Fibroblast of lung (primary cell): ENCODE measurements around the gene FASTK.

ENCODE experiments used
- CTCF ChIP-seq, 2 donors: IDR thresholded peaks in 1 of 2; conservative IDR thresholded peaks in 1 of 2; 1 replicate in 1 of 2; 2 replicates in 1 of 2; pipeline ENCODE4 v1.5.1; 2011 to 2012; ENCODE audit warnings: low read length in 2 of 2, control low read depth in 1 of 2, inconsistent platforms in 1 of 2, low read depth in 1 of 2, mild to moderate bottlenecking in 1 of 2
- EZH2 ChIP-seq: IDR thresholded peaks from 2 replicates; pipeline ENCODE4 v1.5.1; 2012; ENCODE audit warnings: low read length, control low read depth, mild to moderate bottlenecking; ENCODE audit errors: missing control alignments

- TF ChIP-seq CTCF (conservative IDR thresholded peaks at IDR 0.05 in 1 of 2, IDR thresholded peaks at IDR 0.05 in 1 of 2; ENCODE audit: low read depth in 1 of 2, low read length in 2 of 2) (no peak), EZH2 (no peak)
Measured at GRCh38 chr7:151035902-151036301, 44.7 kb downstream of the FASTK start.
